Erythroblast (primary cell): ENCODE results near the gene MAST2.

ENCODE experiments used
- GATA1 ChIP-seq: IDR thresholded peaks from 2 replicates; pipeline ENCODE4 v1.6.1; 2011; ENCODE audit warnings: low read depth, mild to moderate bottlenecking, control low read depth, low read length, moderate library complexity
- POLR2A ChIP-seq: IDR thresholded peaks from 2 replicates; pipeline ENCODE4 v1.6.1; 2011; ENCODE audit warnings: mild to moderate bottlenecking, low read length

GRCh38 chr1:45883658-45884057 is 80.2 kb downstream of the MAST2 start:
- no peak for TF ChIP-seq POLR2A
- TF ChIP-seq GATA1: no peak
